Vagina (tissue), 2 donors: ENCODE results near the gene GBGT1.

Experiments used
- CTCF ChIP-seq, 3 experiments: fragments of 450-650 bp in 2 of 3; fragments of 200-600 bp in 1 of 3; sonication (generic) in 1 of 3; IDR thresholded peaks; one replicate each; pipeline ENCODE4 v1.5.1; 2017 to 2019; ENCODE audit warnings: antibody characterized with exemption in 3 of 3, mild to moderate bottlenecking in 2 of 3, moderate library complexity in 2 of 3
- POLR2A ChIP-seq, 2 donors: fragments of 450-650 bp; IDR thresholded peaks; one replicate each; pipeline ENCODE4 v1.6.1; 2017; ENCODE audit warnings: antibody characterized with exemption in 2 of 2, mild to moderate bottlenecking in 2 of 2, moderate library complexity in 2 of 2
- POLR2AphosphoS5 ChIP-seq, 2 donors: sonication (generic); formaldehyde crosslinking; IDR thresholded peaks; one replicate each; pipeline ENCODE4 v1.9.0; 2017; ENCODE audit warnings: antibody characterized with exemption in 2 of 2, mild to moderate bottlenecking in 2 of 2, low read depth in 1 of 2; ENCODE audit not compliant: insufficient read depth in 1 of 2

DNA sequence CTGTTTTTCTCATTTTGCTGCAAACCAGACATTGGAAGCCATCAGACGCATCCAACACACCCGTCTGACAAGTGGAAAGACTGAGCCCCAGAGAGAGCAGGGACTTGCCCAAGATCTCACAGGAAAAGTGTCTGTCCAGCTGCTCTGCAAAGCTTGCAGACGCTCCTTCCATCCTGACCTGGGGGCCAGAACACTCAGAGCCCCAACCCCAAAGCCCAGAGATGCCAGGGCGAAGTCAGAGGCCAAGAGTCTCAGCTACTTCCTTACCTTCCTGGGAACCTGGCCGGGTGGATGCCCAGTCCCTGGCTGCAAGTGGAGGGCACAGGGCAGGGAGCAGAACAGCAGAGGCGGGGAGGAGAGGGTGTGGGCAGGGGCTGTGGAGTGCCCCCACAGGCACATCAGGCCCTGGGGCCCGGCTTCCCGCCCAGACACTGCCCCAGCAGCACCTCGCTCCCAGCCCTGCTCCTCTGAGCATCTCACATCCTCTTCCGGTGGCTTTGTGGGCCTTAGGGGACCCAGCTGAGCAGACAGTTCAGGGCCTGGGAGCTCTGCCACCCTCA, 32.9 kb downstream of the GBGT1 start:
- TF ChIP-seq POLR2A (IDR thresholded peaks at IDR 0.05) (no peak), POLR2AphosphoS5 (IDR thresholded peaks at IDR 0.05; ENCODE audit: insufficient read depth in 1 of 2, low read depth in 1 of 2) (peak in 1 of 2 donors; percentile 18), CTCF (IDR thresholded peaks at IDR 0.05) (no peak)
